HG02943 (cell line): ENCODE data around the gene AURKAIP1.
A peak's percentile ranks its signal among the peaks of the same experiment; 100 is the strongest.
"Not testable (repeated sequence)": the region's sequence is repeated elsewhere in the genome, so short reads cannot be mapped to it uniquely, and the experiment has no call there.

Experiments used
- ATAC-seq: cut with Tn5 transposase; IDR thresholded peaks from one replicate; pipeline ENCODE4 v1.9.1; 2021; ENCODE audit warnings: mild to moderate bottlenecking, low read depth, moderate library complexity; ENCODE audit not compliant: unreplicated experiment

AURKAIP1 gene

DNA sequence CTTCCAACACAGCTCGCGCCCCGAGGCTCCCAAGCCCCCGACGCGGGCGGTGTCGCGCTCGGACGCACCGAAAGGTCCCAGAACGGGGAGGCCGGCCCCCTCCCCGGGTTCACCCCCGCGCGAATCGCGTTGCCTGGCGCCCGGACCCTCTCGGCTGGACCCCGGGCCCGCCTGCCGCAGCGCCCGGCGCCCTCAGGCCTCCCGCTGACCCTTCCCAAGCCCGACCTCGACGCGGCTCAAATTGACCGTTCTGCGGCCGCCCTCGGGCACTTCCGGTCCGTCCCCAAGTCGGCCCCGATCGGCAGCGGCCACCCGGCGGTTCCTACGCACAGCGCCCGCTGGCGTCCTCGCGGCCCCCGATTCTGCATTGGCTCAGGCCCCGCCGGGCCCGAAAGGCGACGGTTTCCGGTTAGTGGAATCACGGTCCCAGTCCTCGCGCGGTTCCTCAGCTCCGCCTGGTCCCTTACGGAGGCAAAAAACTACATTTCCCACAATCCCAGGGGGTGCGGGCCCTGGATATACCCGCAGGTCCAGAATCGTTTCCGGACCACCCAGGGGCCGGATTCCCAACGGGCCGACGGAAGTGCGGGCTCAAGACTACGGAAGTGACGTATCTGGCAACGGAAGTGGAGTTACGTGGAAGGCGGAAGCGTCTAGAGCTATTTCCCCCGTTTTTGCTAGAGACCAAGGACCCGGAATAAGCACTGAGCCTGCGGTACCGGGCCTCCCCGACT is at the start of gene AURKAIP1:
AURKAIP1 (minus strand) TSS at position 279 of the 734 bp plus-strand sequence. CDS start 451 bp downstream, outside the sequence.
- ATAC-seq: peak; percentile 80

DNA sequence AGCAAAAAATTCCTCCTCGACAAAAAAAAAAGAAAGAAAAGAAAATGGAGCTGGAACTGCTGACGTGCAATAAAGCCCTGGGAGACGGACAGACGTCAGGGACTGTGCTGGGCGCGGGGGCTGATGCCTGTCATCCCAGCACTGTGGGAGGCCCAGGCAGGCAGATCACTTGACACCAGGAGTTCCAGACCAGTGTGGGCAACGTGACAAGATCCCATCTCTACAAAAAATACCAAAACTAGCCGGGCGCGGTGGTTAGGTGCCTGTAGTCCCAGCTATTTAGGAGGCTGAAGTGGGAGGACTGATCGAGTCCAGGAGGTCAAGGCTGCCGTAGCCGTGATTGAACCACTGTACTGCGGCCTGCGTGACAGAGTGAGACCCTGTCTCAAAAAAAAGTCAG is 49.7 kb upstream of the AURKAIP1 start:
- ATAC-seq: no peak

DNA sequence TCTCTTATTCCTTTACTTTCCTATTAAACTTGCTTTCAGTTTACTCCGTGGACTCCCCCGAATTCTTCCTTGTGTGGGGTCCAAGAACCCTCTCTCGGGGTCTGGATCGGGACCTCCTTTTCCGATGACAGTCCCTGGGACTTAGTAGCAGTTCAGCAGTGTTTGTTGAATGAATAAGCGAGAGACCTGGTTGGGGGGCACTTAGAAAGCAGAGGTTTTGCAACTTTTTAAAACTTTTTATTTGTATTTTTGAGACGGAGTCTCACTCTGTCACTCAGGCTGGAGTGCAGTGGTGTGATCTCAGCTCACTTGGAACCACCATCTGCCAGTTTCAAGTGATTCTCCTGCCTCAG is 48.2 kb upstream of the AURKAIP1 start:
- no peak for ATAC-seq

DNA sequence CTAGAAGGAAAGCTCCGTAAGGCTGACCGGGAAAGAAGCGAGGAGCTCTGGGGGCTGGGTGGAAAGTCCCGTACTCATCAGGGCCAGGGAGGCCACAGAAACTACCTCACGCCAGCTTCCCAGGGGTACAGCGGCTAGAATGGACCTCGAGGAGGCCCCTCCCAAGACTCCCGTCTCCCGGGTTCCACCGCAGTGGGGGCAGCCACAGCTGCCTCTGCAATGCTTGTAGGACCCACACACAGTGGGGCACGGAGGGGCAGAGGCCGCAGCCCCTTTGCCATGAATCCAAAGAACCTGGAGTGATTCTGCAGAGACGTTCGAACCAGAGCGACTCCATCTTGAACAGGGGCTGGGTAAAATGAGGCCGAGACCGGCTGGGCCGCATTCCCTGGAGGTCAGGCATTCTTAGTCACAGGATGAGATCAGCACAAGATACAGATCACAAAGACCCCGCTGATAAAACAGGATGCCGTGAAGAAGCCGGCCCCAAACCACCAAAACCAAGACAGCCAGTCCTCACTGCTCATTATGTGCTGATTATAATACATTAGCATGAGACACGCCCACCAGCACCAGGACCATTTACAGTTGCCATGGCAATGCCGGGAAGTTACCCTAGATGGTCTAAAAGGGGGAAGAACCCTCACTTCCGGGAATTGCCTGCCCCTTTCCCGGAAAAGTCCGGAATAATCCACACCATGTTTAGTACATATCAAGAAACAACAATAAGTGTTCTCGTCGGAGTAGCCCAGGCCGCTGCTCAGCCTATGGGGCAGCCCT is 47.6 kb upstream of the AURKAIP1 start:
- no peak for ATAC-seq

DNA sequence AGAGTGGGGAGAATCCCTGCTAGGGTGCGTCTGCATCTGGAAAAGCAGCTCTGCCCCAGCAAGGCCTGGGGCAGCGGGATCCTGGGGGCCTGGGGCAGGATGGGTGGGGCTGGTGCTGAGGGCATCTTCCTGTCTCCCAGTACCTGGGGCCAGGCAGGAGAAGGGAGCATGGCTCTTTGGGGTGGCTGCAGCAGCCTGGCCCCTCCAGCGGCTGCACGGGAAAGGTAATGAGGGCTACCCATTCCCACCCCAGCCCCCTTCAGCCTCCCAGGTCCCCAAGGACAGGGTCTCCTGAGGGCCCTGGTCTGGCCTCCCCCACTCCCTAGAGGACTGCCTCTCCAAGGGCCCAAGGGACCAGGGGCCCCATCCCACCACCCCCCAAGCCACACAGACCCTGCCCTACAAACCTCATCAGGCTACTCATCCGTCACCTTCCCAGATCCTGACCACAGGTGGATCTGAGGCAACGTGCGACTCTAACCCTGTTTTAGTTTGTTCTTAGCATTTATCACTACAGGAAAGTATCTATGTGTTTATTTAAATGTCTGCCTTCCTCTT is 47.0 kb upstream of the AURKAIP1 start:
- ATAC-seq: no peak

DNA sequence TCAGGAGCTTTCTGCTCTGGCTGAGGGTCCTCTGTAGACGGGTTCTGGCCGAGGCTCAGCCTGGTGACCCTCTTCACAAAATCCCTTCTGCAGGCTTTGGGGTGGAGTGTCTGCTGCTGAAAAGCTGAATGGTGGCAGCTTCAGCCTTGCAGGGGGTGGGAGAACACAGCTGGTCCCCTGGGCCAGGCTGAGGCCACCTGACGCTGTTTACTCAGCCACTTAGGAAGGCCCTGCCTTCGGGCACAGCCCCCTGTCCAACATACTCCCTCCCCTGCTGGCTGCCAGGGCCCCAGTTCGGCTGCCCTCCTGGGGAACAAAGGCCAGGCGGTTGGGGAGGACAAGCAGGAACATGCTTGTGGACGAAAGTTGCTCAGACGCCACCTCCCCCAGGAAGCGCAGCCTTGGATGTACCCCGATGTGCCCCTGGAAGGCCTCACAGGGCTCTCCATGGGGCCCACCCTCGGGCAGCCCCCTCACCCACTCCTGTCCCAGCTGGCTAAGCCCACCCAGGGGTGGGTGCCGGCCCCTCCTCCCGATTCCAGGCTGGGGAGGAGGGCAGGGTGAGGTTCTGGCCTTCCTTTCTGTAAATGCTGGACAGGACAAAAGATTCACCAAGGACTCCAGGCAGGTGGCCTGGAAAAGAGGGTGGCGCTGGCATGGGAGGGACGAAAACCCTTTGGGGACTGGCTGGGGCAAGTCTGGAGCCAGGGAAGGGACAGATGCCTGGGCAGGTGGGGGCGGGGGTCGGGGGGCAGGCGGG is 46.3 kb upstream of the AURKAIP1 start, which contains the start of gene ANKRD65:
ANKRD65 (minus strand) TSS at position 130 of the 760 bp plus-strand sequence. CDS start 271 bp downstream, outside the sequence.
- no peak for ATAC-seq

DNA sequence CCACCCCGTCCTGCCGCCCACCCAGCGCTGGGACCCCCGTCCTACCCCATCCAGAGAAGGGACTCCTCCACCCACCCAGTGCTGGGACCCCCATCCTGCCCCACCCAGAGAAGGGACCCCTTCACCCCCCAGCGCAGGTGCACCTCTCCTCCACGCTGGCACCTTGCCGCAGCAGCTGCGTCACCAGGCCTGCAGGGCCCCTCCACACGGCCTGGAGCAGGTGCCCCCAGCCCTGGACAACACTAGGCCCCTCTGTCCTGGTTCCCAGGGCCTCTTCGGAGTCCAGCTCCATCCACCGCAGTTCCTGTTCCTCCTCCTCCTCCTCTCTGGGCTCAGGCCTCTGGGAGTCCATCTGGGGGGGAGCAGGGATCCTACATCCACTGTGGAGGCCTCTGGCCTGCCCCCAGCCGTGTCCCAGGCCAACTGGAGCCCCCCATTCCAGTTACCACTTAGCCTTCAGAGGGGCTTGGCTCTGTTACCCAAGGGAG is 45.7 kb upstream of the AURKAIP1 start:
- no peak for ATAC-seq

DNA sequence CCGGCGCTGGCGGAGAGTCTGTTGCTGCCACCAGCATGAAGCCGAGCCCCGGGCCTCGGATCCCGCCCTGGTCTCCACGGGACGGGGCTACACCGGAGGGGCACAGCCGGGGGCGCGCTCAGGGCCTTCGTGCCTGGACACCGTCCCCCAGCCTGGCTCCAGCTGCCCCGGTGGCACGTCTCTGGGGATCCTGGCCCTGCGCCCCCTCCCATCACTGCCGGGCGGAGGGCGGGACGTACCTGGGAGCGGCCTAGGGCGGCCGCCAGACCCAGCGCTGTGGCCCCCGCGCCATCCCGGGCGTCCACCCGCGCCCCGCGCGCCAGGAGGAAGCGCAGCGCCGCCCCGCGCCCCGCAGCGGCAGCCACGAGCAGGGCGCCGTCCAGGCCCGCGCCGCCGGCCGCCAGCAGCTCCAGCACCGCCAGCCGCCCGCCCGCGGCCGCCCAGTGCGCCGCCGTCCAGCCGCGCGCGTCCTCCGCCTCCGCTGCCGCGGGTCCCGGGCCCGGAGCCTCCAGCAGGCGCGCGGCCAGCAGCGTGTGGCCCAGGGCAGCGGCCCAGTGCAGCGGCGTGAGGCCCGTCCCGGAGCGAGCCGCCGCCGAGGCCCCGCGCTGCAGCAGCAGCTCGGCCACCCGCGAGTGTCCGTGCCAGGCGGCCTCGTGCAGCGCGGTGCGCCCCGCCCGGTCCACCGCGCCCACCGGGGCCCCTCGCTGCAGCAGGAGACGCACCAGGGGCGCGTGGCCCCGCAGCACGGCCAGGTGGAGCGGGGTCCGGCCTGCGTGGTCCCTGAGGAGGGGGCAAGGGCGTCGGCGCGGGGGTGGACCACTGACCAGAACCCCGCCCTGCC is 45.0 kb upstream of the AURKAIP1 start:
- ATAC-seq: no peak

DNA sequence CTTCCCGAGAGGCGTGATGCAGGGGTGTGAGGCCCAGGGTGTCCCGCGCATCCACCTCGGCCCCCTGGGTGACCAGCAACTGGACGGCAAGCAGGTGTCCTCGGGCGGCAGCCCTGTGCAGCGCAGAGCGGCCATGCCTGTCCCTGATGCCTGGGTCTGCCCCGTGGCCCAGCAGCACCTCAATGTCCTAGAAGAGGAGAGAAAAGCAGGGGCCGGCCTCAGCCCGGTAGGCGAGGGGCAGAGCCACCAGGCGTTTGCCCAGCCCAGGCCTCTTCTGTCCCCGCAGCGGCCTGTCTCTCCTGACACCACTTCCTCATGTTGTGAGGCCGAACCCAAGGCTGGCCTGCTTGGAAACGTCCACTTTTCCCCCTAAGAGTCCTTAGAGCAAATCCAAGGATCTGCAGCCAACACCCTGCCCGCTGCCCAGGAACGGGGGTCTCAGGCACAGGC is 44.4 kb upstream of the AURKAIP1 start:
- no peak for ATAC-seq

DNA sequence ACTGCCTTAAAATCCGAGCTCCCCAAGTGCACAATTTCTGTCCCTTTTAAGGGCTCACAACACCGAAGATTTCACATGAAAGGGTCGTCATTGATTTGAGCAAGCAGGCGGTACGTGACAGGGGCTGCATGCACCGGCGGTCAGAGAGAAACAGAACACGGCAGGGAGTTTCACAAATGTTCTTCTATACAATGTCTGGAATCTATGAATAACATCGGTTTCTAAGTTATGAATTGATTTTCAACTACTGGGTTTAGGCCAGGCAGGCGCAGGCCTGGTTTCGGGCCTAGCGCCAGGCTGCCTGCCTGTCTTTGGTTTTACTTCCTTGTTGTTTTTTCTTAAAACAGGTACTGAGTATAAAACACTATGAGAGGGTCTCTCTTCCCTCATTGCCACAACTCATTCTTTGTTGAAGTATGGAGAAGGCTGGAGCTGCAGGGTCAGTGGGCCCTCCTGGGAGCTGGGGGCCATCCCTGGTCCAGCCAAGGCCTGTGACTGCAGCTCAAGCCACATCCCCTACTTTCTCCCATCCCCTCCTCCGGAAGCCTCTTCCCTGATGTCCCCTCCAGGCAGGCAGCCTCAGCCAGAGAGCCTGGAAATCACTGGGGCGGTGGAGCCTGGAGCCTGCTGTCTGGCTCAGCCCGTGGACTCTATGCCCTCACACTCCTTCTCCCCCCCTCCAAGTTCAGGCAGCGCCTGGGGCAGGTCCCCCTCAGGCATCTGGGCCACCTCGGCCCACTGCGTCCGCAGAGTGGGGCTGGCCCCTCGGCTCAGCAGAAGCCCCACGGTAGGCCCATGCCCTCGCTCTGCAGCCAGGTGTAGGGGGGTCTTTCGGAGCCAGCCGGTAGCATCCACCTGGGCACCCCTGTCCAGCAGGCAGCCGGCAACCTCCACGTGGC is 43.7 kb upstream of the AURKAIP1 start:
- no peak for ATAC-seq

DNA sequence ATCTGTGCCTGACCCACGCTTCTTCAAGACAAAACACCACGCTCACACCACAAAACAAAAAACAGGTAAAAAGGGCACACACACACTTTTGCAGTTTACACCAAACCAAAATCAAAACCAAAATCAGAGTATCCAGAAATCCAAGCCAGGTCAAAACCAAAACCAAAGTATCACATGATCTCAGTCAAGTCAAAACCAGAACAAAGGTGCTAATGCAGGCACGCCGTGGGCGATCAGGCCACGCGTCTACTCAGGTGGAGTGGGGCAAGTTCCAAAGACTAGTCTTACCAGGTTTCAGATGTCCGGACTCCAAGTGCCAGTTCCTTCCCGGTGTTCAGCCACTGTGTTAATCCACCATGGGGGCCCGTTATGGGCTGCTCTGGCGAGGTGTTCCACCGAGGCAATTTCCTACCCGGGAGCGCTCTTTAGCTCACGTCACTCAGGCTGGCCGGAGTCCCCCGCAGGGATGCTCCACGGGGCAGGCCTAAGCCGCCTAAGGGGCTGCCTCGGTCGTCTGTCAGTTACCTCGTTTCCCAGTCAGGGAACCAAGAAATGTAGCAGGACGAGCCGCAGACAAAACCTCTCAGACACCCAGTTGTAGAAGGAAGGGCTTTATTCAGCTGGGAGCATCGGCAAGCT is 42.9 kb upstream of the AURKAIP1 start:
- not testable (repeated sequence) for ATAC-seq

DNA sequence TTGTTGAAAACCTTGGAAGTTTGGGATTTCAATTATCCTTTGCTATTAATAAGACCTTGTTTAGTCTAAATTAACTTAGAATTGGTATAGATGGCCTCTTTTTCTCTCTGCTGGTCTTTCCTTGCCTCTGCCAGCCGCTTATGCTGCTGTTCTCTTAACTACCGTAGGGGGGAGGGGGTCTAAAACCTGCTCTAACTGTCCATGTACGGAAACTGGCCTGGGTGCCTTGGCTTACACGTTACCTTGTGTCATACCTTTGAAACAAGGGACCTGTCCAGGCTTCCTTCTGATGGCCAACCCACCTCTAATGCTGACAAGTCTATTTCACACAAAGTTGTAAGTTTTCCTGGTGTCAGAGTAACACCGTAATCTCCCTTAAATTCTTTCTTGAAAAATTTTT is 42.4 kb upstream of the AURKAIP1 start:
- ATAC-seq: not testable (repeated sequence)

DNA sequence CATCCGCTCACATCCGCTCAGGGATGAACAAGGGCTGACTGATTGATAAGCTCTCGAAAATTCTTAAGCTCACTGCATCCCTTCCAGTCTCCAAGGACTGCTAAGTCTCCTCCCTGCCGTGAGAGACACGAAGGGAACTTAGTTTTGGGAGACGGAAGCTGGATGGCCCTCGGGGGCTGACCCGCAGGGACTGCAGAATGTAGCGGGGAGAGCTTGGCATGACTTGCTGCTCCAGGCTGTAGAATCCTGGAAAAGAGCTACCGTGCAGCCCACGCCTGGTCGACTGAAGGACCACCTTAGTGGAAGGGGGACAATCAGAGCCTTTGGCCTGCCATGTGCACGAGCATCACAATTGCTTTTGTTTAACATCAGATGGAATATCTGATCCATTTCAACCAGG is 40.7 kb upstream of the AURKAIP1 start:
- ATAC-seq: no peak

DNA sequence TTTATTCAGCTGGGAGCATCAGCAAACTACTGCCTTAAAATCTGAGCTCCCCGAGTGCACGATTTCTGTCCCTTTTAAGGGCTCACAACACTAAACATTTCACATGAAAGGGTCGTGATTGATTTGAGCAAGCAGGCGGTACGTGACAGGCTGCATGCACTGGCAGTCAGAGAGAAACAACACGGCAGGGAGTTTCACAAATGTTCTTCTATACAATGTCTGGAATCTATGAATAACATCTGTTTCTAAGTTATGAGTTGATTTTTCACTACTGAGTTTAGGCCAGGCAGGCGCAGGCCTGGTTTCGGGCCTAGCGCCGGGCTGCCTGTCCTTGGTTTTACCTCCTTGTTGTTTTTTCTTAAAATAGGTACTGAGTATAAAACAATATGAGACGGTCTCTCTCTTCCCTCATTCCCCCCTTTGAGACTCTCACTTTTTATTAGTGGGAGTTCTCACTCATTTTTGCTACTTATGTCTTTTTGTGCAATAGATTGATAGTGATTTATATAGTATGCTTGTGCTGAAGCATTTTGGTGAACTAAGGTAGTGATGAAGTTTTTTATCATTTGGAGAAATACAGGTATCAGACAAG is 37.4 kb upstream of the AURKAIP1 start:
- not testable (repeated sequence) for ATAC-seq

DNA sequence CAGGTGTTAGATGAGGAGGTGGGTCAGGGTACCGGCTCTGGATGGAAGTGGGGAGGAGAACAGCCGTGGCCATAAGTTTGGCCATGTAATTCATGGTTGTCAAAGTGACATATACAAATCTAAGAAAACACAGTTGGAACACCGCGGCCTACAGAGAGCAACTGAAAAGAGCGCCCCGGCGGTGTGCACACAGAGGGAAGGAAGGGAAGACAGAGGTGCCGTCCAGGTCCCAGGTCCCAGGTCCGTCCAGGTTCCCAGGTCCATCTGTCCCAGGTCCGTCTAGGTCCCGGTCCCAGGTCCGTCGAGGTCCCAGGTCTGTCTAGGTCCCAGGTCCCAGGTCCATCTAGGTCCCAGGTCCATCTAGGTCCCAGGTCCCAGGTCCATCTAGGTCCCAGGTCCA is 36.6 kb upstream of the AURKAIP1 start:
- ATAC-seq: no peak

DNA sequence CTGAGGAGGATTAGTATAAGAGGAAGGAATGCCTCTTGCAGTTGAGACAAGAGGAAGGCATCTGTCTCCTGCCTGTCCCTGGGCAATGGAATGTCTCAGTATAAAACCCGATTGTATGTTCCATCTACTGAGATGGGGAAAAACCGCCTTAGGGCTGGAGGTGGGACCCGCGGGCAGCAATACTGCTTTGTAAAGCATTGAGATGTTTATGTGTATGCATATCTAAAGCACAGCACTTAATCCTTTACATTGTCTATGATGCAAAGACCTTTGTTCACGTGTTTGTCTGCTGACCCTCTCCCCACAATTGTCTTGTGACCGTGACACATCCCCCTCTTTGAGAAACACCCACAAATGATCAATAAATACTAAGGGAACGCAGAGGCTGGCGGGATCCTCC is 35.2 kb upstream of the AURKAIP1 start:
- not testable (repeated sequence) for ATAC-seq

DNA sequence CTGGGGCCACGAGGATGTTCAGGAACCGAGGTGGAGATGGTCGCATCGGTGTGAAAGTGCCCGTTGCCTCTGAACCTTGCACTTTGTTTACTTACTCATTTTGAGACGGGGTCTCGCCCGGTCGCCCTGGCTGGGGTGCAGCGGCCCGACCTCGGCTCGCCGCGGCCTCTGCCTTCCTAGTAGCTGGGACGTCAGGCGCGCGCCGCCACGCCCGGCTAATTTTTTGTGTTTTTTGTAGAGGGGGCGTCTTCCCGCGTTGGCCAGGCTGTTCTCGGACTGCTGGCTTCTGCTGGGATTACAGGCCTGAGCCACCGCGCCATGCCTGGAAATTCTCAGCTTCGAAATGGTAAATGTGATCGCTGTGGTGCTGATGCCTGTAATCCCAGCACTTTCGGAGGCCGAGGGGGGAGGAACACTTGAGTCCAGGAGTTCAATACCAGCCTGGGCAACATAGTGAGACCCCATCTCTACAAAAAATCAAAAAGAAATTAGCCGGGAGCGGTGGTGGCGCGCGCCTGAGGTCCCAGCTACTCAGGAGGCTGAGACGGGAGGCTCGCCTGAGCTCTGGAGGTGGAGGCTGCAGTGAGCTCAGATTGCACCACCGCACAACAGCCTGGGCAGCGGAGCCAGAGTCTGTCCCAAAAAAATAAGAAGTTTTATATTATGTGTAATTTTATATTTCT is 32.8 kb upstream of the AURKAIP1 start:
- ATAC-seq: peak; percentile 22
